Embryonic facial prominence (tissue), 1 donor: Measurements from ENCODE around the gene SLIT3.
"Not testable (repeated sequence)": the region's sequence is repeated elsewhere in the genome, so short reads cannot be mapped to it uniquely, and the experiment has no call there.

ENCODE experiments used
- DNase-seq: peaks from one replicate; pipeline ENCODE4 v3.0.0-alpha.2; 2016; ENCODE audit errors: extremely low spot score

SLIT3 gene

GRCh38 chr5:169142264-169142970 lies 158.5 kb downstream of the SLIT3 start:
- DNase-seq, result no peak

GRCh38 chr5:169140215-169140614 lies 160.7 kb downstream of the SLIT3 start:
- DNase-seq, result not testable (repeated sequence)

GRCh38 chr5:169139480-169140050 lies 161.4 kb downstream of the SLIT3 start:
- DNase-seq, result no peak

- DNase-seq, result no peak
Measured at GRCh38 chr5:169133531-169133930, 167.4 kb downstream of the SLIT3 start.

GRCh38 chr5:169132302-169132660 lies 168.7 kb downstream of the SLIT3 start:
- no peak for DNase-seq

GRCh38 chr5:169131616-169132301 lies 169.2 kb downstream of the SLIT3 start:
- no peak for DNase-seq

- no peak for DNase-seq
Measured at GRCh38 chr5:169128679-169129078, 172.3 kb downstream of the SLIT3 start.

GRCh38 chr5:169127431-169127830 lies 173.5 kb downstream of the SLIT3 start:
- no peak for DNase-seq

- DNase-seq, result no peak
Measured at GRCh38 chr5:169126481-169127021, 174.4 kb downstream of the SLIT3 start.

- DNase-seq, result no peak
Measured at GRCh38 chr5:169125571-169125970, 175.4 kb downstream of the SLIT3 start.

GRCh38 chr5:169122951-169123350 lies 178.0 kb downstream of the SLIT3 start:
- no peak for DNase-seq

- no peak for DNase-seq
Measured at GRCh38 chr5:169121630-169122420, 179.1 kb downstream of the SLIT3 start.

- no peak for DNase-seq
Measured at GRCh38 chr5:169119288-169120048, 181.5 kb downstream of the SLIT3 start.

GRCh38 chr5:169116961-169117461 lies 183.9 kb downstream of the SLIT3 start:
- DNase-seq, result no peak

- DNase-seq, result no peak
Measured at GRCh38 chr5:169115461-169116124, 185.3 kb downstream of the SLIT3 start.

GRCh38 chr5:169114466-169115065 lies 186.4 kb downstream of the SLIT3 start:
- DNase-seq, result no peak

GRCh38 chr5:169112016-169112415 lies 188.9 kb downstream of the SLIT3 start:
- DNase-seq, result no peak

- DNase-seq, result no peak
Measured at GRCh38 chr5:169106911-169107706, 193.8 kb downstream of the SLIT3 start.

GRCh38 chr5:169105582-169105981 lies 195.4 kb downstream of the SLIT3 start:
- DNase-seq, result not testable (repeated sequence)
